GM21390 (cell line): ENCODE data around the gene TTC12.

Source experiments
- ATAC-seq: cut with Tn5 transposase; IDR thresholded peaks from one replicate; pipeline ENCODE4 v1.9.1; 2021; ENCODE audit not compliant: unreplicated experiment

The TTC12 gene

GRCh38 chr11:113314389-113315301 lies at the start of gene TTC12:
TTC12 (plus strand) TSS chr11:113314583; CDS start chr11:113316258, 1,675 bp downstream.
- peak; percentile 99 for ATAC-seq

- no peak for ATAC-seq
Measured at GRCh38 chr11:113265362-113265761, 49.0 kb upstream of the TTC12 start.

- no peak for ATAC-seq
Measured at GRCh38 chr11:113267493-113267892, 46.9 kb upstream of the TTC12 start.

GRCh38 chr11:113269096-113269495 lies 45.3 kb upstream of the TTC12 start:
- no peak for ATAC-seq

GRCh38 chr11:113269636-113270035 lies 44.7 kb upstream of the TTC12 start:
- no peak for ATAC-seq

- ATAC-seq, result no peak
Measured at GRCh38 chr11:113270080-113270479, 44.3 kb upstream of the TTC12 start.

GRCh38 chr11:113271551-113272245 lies 42.7 kb upstream of the TTC12 start:
- ATAC-seq, result no peak

- ATAC-seq, result no peak
Measured at GRCh38 chr11:113272281-113272680, 42.1 kb upstream of the TTC12 start.

GRCh38 chr11:113272927-113273615 lies 41.3 kb upstream of the TTC12 start:
- ATAC-seq, result no peak

- ATAC-seq, result no peak
Measured at GRCh38 chr11:113273720-113274119, 40.7 kb upstream of the TTC12 start.

- no peak for ATAC-seq
Measured at GRCh38 chr11:113274713-113275582, 39.4 kb upstream of the TTC12 start.

- ATAC-seq, result no peak
Measured at GRCh38 chr11:113275602-113276001, 38.8 kb upstream of the TTC12 start.

- ATAC-seq, result no peak
Measured at GRCh38 chr11:113276466-113276865, 37.9 kb upstream of the TTC12 start.

- ATAC-seq, result no peak
Measured at GRCh38 chr11:113277907-113278306, 36.5 kb upstream of the TTC12 start.

GRCh38 chr11:113278481-113278880 lies 35.9 kb upstream of the TTC12 start:
- ATAC-seq, result no peak

GRCh38 chr11:113278925-113279324 lies 35.5 kb upstream of the TTC12 start:
- no peak for ATAC-seq

GRCh38 chr11:113279591-113279990 lies 34.8 kb upstream of the TTC12 start:
- ATAC-seq, result no peak

GRCh38 chr11:113281052-113281725 lies 33.2 kb upstream of the TTC12 start:
- no peak for ATAC-seq

- ATAC-seq, result no peak
Measured at GRCh38 chr11:113282898-113283437, 31.4 kb upstream of the TTC12 start.

GRCh38 chr11:113283881-113284280 lies 30.5 kb upstream of the TTC12 start:
- no peak for ATAC-seq
